ENCODE results near the gene SYNE1.

DNA sequence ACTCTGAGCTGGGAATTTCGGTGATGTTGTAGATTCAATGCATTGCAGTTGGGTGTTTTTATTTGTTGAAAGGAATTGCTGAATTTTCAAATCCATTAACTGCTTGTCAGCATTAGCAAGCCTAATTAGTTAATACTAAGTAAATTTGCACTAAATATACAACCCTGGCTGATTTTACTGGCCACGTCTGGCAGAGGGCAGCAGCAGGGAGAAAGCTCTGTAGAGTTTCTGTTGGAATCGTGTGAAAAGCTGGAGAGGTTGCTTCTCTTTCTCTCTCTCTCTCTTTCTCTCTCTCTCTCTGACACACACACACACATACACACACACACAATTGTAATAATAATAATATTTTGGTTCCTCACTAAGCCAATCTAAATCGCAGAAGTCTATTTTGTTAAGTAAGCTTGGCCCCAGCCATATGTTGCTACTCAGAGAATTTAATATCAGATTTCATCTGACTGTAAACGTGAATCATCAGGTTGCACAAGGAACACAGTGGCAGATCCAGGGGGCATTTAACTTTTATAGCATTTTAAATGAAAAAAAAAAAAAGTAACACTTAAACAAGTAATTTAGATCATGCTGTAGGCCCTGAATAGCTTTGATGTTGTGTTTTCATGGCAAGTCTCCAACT is 540.2 kb downstream of the SYNE1 start:
- TF ChIP-seq SMC3 (IDR thresholded peaks at IDR 0.05) (no peak), HOXA7 (CRISPR knock-in tag; IDR thresholded peaks at IDR 0.05) (no peak), POLR2A (IDR thresholded peaks at IDR 0.05; ENCODE audit: low read length) (no peak), RARB (CRISPR knock-in tag; IDR thresholded peaks at IDR 0.05) (no peak), POLR2AphosphoS2 (conservative IDR thresholded peaks at IDR 0.05; ENCODE audit: low read length) (no peak), NFE2L2 (conservative IDR thresholded peaks at IDR 0.05; ENCODE audit: low read length) (no peak), RAD21 (conservative IDR thresholded peaks at IDR 0.05 in 1 of 2, IDR thresholded peaks at IDR 0.05 in 1 of 2) (no peak)
- TF ChIP-seq, protein P1, sequence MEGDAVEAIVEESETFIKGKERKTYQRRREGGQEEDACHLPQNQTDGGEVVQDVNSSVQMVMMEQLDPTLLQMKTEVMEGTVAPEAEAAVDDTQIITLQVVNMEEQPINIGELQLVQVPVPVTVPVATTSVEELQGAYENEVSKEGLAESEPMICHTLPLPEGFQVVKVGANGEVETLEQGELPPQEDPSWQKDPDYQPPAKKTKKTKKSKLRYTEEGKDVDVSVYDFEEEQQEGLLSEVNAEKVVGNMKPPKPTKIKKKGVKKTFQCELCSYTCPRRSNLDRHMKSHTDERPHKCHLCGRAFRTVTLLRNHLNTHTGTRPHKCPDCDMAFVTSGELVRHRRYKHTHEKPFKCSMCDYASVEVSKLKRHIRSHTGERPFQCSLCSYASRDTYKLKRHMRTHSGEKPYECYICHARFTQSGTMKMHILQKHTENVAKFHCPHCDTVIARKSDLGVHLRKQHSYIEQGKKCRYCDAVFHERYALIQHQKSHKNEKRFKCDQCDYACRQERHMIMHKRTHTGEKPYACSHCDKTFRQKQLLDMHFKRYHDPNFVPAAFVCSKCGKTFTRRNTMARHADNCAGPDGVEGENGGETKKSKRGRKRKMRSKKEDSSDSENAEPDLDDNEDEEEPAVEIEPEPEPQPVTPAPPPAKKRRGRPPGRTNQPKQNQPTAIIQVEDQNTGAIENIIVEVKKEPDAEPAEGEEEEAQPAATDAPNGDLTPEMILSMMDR (IDR thresholded peaks at IDR 0.05), result no peak
- TF ChIP-seq, protein P2, sequence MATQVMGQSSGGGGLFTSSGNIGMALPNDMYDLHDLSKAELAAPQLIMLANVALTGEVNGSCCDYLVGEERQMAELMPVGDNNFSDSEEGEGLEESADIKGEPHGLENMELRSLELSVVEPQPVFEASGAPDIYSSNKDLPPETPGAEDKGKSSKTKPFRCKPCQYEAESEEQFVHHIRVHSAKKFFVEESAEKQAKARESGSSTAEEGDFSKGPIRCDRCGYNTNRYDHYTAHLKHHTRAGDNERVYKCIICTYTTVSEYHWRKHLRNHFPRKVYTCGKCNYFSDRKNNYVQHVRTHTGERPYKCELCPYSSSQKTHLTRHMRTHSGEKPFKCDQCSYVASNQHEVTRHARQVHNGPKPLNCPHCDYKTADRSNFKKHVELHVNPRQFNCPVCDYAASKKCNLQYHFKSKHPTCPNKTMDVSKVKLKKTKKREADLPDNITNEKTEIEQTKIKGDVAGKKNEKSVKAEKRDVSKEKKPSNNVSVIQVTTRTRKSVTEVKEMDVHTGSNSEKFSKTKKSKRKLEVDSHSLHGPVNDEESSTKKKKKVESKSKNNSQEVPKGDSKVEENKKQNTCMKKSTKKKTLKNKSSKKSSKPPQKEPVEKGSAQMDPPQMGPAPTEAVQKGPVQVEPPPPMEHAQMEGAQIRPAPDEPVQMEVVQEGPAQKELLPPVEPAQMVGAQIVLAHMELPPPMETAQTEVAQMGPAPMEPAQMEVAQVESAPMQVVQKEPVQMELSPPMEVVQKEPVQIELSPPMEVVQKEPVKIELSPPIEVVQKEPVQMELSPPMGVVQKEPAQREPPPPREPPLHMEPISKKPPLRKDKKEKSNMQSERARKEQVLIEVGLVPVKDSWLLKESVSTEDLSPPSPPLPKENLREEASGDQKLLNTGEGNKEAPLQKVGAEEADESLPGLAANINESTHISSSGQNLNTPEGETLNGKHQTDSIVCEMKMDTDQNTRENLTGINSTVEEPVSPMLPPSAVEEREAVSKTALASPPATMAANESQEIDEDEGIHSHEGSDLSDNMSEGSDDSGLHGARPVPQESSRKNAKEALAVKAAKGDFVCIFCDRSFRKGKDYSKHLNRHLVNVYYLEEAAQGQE (IDR thresholded peaks at IDR 0.05), result no peak

All from A549 (cell line).